GM21619 (cell line): Measurements from ENCODE around the gene CNTNAP2.
"Not testable (repeated sequence)": the region's sequence is repeated elsewhere in the genome, so short reads cannot be mapped to it uniquely, and the experiment has no call there.

Source experiments
- ATAC-seq: cut with Tn5 transposase; IDR thresholded peaks from one replicate; pipeline ENCODE4 v1.9.1; 2021; ENCODE audit not compliant: unreplicated experiment

Gene CNTNAP2

DNA sequence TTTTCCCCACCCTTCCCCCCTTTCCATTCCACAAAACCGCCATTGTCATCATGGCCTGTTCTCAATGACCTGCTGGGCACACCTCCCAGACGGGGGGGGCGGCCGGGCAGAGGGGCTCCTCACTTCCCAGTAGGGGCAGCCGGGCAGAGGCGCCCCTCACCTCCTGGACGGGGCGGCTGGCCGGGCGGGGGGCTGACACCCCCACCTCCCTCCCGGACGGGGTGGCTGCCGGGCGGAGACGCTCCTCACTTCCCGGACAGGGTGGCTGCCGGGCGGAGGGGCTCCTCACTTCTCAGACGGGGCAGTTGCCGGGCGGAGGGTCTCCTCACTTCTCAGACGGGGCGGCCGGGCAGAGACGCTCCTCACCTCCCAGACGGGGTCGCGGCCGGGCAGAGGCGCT, 1685.2 kb downstream of the CNTNAP2 start:
- ATAC-seq = not testable (repeated sequence)

DNA sequence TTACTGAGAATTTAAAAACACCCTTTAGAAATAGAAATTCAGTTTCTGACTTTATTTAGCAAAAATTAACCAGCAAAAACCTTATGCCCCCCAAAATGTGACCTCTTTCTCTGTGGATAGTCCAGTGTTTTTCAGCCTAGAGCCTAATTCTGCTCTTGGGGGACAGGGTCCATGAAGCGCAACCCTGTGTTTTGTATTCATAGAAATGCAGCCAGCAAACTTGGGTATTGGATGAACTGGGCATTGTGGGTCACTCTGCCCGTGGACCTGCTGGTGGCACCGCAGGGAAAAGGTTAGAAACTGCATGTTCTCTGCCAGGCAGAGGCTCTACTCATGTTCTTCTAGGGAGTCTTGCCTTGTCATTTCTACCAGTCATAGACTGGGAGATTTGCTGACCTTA, 1686.5 kb downstream of the CNTNAP2 start:
- no peak for ATAC-seq

DNA sequence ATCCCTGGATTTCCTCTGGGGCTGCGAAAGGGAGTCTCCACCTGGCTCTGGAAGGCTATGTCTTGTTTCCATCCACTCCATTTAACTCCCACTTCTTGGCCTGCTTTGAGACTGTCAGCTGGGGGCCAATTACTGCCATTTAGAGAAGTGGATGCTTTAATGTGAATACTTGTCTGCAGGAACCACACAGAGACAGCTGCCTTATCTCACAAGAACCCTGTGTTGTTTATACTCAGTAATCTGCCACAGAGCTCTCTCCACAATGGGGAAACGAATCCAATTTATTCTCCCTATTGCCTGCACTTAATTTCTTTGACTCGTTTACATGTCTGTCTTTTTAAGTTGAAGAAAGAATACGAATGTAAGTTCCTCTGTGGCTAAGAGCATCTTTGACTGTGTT, 1687.0 kb downstream of the CNTNAP2 start:
- ATAC-seq = no peak

DNA sequence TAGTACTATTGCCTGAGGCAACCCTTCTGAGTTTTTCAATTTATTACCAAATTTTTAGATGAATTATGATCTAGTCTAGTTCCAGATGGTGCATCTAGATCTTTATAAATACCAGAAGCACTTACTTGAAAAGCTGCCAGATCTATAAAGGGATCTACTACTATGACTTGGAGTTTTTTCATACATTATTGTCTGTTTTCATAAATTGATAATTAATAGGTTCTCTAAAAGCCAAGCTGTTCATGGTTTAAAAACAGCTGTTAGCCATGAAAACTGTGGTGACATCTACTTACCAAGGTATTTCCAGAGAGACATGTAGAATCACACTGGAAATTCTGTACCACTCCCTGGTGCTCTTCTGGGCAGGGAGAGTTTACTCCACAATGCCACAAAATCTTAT, 1687.4 kb downstream of the CNTNAP2 start:
- no peak for ATAC-seq

DNA sequence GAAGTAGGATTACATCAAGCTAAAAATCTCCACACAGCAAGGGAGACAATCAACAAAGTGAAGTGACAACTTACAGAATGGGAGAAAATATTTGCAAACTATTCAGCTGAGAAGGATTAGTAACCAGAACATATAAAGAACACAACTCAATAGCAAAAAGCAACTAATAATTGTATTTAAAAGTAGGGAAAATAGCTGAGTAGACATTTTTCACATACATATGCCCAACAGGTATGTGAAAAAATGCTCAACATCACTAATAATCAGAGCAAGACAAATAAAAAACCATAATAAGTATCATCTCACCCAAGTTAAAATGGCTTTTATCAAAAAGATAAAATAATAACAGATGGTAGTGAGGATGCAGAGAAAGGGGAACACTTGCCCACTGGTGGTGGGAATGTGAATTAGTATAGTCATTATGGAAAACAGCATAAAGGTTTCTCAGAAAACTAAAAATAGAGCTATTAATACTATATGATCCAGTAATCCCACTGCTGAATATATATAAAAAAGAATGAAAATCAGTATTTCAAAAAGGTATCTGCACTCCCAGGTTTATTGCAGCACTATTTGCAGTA, 1689.5 kb downstream of the CNTNAP2 start:
- ATAC-seq = no peak

DNA sequence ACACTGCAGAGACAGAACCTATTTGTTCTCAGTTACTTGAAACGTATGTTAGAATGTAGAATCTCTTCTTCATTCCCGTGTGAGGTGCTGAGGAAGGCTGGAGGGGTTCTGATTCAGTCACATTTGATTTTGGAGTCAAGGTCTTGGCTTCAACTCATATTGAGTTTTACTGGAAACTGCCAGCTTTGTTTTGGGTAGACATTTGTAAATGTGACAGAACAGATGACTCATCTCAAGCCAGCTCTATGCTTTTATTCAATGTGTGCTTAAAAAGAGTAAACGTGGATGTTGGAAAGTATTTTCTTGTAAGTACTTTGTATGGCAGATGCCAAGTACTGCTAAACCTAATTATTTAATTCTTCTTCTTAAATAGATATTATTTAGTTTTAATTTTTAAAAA, 1693.2 kb downstream of the CNTNAP2 start:
- ATAC-seq = no peak

DNA sequence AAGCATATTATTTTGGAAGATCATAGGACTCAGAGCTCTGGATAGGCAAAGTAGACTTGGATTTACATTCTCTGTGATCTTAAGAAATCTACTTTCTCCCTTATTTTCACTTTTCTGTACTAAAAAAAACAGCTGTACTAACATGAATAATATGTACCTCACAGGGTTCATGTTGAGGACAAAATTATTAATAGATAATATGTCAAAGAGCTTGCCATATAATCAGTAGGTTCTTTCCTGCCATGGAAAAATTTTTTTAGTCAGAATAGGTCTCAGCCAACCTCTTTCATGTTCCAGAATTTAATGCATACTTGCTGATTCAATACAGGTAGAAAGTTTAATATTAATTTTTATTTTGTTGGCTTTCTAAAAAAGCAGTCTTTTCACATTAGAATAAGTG, 1693.7 kb downstream of the CNTNAP2 start:
- no peak for ATAC-seq

DNA sequence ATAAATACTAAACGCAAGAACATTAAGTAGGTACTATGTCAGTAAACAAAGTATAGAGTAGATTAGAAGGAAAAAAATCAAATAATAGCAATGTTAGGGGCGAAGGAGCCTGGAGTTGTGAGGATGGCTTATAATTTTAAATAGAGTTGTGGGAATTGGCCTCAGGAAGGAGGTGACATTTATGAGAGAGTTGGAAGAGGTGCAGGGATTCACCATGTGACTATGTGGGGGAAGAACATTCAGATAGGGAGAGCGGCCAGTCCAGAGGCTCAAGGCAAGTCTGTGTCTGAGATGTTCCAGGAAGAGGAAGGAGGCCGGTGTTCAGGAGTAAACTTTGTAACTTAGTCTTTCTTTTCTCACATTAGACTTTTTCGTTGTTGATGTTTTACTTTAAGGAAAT, 1695.3 kb downstream of the CNTNAP2 start:
- ATAC-seq = no peak

DNA sequence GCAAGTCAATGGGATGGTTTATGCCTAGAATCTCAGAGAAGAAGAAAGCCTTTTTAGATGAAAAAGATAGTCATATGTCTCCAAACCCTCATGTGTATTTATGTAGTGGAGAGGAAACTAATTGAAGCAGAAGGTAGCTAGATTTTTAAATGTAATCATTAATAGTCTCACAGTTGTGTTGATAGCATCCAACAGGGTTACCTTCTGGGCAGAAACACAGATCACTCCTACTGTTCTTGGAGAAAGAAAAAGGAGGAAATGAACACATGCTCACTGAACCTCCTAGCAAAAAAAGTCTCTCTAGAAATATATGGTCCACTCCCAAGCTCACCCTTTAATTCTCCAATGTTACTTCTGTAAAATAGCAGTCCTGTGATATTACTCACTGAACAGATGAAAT, 1696.7 kb downstream of the CNTNAP2 start:
- no peak for ATAC-seq

DNA sequence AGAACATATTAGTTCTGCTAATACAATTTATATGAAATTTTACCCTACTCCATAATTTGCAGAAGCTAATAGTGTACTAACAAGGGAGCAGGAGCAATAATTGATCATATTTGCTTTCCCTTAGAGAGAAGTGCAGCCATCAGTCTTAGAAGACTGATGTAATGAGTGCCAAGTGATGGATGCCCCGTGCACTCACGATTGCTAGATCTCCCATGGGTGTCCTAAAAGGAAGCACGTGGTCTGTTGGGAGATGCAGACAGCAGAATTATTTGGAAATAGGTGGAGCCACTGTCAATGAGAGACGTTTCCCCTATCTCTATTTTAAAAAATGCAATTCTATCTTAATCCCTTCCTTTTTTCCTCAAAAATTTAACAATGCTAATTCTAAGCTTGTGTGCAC, 1701.7 kb downstream of the CNTNAP2 start:
- no peak for ATAC-seq

DNA sequence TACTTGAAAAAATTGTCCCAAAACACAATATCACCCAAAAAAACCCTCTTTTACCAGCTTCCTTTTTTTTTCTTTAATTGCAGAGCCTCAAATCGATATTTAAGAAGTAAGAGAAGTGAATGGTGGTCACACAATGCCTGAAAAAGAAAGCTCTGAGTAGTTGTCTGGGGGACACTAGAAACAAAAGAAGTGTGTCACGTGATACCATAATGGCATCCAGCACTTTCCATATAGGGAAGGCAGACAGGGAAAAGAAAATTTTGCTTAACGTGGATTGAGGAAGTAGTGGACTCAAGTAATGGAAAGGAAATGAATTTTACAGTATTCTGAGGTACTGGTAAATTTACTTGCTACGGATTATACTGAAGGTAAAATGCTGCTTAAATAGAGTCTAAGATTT, 1708.1 kb downstream of the CNTNAP2 start:
- ATAC-seq = no peak

DNA sequence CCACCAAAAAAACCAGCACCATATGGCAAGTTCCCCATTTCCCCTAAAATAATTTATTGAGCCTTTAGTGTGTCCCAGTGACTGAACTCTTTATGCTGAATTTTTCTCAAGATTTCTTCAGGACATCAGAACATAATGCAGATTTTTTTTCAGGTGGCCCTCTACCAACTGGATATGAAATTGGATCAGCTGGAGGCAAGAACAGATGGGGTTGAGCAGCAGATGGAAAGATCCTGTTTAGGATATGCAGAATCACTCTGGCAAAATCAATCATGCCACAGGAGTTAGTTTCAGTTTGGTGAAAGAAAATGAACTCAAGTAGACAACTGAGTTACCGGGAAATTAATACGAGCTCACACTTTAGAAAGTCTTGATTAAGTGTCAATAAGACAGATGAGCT, 1712.4 kb downstream of the CNTNAP2 start:
- no peak for ATAC-seq

DNA sequence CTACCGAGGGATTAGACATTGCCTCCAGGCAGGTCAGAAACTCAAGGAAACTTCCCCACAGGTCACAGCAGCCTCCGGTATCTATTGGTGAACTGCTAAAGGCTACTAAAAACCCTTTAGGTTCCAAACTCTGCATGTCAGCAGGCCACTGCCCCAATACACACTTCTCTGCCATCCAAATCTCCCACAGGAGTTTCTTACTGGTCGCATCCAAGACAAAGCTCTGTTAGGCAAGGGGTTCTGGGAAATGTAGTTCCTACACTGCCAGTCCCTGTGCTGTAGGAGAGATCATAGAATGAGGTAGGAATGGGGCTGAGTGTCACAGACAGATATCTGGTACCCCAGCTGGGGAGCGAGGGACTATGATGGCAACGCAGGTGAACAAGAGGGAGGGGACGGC, 1717.0 kb downstream of the CNTNAP2 start:
- no peak for ATAC-seq

DNA sequence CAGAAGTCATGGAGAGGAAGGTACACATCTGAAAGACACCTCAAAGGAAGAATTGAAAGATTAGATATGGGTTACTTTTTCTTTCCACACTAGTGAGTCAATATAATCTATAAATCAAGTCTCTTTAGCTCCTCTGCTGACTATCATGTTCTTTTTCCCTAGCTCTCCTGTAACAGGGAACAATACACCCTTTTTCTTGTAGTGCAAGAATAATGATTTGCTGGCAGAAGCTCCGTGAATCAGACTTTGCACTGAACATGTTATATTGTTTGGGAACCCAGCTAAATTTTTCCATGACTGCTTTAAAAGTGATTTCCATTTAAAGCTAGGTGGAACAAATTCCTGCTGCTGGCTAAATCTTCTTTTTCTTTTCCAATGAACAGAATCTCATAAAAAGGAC, 1717.4 kb downstream of the CNTNAP2 start:
- no peak for ATAC-seq

DNA sequence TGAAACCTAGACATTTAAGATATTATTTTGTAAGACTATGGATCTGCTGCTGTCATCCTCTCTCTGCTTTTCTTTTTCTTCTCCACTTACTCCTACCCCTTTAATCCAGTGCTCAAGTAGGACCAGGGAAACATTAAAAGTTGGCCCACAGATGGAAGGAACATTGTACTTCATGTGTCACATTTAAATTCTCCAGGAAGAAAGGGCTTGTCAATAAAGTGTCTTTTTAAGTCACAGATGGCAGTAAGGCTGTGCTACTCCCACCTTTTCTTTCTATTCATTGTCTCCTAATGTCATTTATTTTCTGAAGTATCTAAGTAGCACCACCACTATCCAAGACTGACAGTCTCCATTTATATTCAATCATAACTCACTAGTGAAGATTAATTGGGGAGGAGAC, 1736.2 kb downstream of the CNTNAP2 start:
- no peak for ATAC-seq

DNA sequence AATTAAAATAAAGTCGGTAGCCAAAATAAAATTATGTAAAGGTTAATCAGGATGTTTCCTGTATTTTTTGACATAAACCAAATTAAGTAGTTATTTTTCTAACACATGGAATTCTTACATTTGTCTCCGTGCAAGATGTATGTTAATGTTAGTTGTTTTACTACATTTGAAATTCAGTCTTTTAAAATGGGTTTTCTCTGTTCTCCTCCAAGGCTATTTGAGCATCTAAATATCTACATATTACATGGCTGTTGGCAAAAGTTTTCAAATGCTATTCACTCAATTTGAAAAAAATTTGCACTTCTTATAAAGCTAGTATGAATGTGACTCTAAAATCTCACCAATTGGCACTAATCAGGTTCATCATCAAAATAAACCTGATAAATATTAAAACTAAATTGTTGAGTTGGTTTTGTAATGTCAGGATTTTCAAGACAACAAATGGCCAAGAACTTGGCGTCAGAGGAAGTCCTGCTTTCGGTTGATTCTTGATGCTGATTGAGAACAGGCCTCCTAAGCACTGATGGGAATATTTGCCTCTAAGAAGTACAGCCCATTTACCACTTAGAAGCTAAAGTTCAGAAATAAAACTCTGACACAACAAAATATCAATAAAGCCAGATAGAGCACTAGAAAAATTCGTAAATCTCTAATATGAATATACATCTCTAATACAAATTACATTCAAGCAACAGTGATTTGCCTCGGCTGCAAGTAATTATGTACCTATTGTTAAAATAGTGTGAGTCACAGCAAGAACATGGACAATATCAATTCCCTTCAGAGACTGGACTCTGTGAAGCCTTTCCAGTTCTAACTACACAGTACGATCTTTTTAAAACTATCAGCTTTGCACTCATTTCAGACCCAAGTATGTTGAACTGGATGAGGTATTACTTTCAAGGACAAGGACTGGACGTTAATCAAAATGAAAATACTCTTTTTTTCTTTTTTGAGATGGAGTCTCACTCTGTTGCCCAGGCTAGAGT, 1740.8 kb downstream of the CNTNAP2 start:
- ATAC-seq = no peak

DNA sequence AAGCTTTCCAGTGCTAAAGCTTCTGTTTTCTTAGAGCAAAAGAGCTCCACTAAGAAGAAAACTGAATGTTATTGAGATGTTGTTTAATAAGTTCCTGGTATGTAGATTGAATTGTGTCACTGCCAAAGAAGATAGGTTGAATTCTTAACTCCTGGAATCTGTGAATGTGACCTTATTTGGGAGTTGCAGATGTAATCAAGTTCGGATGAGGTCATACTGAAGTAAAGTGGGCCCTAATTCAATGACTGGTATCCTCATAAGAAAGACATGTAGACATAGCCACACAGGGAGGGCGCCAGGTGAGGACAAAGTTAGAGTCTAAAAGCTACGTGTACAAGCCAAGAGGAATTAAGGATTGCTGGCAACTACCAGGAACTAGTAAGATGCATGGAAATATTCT, 1741.8 kb downstream of the CNTNAP2 start:
- ATAC-seq = no peak

DNA sequence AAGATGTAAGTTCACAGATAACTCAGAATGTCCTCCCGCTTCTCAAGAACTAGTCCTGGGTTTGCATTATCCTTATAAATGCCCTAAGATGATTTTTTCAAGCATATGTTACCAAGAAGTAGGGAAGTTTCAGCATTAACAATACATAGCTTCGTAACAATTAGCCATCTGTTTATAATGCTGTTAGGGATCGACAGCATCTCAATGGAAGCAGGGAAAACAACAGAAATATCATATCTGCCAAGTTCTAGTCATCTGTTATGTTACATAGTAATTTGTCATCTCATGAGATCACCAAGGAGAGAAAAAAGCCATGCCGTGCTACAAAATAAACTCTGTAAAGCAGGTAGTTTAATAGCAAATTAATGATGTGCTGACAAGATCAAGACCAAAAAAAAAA, 1742.4 kb downstream of the CNTNAP2 start:
- ATAC-seq = no peak

DNA sequence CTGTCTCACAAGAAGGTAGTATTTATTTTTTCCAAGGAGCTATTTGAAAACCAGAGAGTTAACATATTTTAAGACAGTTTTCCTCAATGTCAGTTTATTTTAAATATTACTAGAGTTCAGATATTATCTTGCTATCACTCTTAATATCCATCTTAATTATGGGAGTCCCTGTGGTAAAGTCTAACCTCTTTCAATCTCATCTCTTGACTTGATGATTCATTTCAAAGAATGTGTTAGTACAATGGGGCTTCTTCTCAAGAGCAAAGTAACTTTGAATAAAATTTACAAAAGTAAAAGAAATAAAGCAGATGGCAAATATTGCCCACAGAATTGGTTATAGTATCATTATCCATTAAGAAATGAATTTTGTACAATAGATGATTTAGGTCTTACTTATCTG, 1742.9 kb downstream of the CNTNAP2 start:
- ATAC-seq = no peak

DNA sequence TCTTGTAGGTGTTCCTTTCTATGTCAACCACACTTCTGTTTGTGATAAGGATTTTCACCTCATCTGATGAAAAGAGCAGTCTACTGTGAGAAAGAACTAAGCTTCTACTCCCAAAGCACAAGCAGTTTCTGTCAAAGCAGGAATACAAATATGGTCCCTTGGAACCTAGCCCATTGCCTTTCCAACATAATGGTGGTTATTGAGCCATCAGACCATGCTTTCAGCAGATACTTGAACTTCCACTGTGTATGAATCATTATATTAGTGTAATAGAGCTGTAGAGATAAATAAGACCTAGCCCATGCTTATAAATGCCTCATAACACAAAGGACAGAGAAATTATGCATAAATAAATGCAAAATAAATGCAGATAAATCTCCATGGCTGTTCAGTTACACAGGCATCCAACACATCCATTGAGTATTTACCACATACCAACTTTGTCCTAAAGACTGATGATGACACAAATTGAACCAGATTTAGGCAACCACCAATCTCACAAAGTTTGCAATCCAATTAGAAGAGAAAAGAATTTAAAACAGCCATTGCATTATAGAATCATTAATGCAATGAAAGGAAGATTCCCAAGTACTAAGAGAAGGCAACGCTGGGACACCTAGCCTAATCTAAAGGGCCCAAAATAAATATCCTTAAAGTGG, 1744.6 kb downstream of the CNTNAP2 start:
- ATAC-seq = no peak

DNA sequence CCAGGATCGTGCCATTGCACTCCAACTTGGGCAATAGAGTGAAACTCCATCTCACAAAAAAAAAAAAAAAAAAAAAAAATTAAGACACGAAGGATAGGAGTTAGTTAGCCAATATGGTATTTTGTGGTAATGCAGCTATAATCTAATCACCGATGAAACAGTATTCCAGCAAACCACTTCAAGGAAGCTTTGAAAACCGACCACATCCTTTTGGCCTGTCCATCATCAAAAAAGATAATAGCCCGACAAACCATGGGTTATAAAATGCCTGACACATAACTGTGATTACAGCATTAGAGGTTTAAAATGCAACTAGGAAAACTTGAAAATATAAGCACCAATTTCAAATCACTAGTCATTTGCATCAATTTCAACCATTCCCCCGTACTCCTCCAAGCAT, 1745.3 kb downstream of the CNTNAP2 start:
- no peak for ATAC-seq

DNA sequence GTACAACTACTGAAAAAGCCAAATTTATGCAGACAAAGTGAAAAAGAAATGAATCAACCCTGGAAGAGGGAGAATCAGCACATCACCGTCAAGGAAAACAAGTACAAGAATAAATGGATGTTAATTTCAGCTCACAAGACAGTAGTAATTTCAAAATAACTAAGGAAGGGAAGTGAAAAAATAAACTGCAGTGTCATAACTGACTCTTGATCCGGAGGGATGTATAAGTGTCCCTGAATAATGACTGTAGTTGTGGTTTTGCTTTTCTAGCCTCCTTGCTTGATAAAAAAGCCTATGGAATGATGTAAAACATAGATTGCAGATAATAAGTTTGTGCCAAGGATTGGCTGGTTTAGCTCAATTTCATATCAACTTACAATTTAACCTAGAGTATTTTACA, 1752.9 kb downstream of the CNTNAP2 start:
- ATAC-seq = no peak
